DND-41 (cell line): ENCODE data around the gene ZNF586.
"Not testable (repeated sequence)": the region's sequence is repeated elsewhere in the genome, so short reads cannot be mapped to it uniquely, and the experiment has no call there.

ENCODE experiments used
- CTCF ChIP-seq: IDR thresholded peaks from 2 replicates; pipeline ENCODE4 v1.5.1; 2012; ENCODE audit warnings: borderline replicate concordance, low read length, moderate library complexity, mild to moderate bottlenecking; ENCODE audit not compliant: poor library complexity, severe bottlenecking; ENCODE audit errors: extremely low read depth
- EZH2 ChIP-seq: IDR thresholded peaks from 3 replicates; pipeline ENCODE4 v1.6.1; 2012; ENCODE audit warnings: borderline replicate concordance, low read depth, mild to moderate bottlenecking, moderate library complexity, low read length, inconsistent platforms; ENCODE audit not compliant: severe bottlenecking

GRCh38 chr19:57812975-57813820 is 43.7 kb downstream of the ZNF586 start:
- TF ChIP-seq CTCF, EZH2: not testable (repeated sequence)
